Mesodermal cell (in vitro differentiated cells): Measurements from ENCODE around the gene PFDN6.
"Not testable (repeated sequence)": the region's sequence is repeated elsewhere in the genome, so short reads cannot be mapped to it uniquely, and the experiment has no call there.

ENCODE experiments used
- H3K27ac ChIP-seq: 2 replicates; pipeline ENCODE4 v1.7.0; 2013; ENCODE audit warnings: mild to moderate bottlenecking, low read depth, low read length, moderate library complexity; ENCODE audit not compliant: severe bottlenecking
- H3K36me3 ChIP-seq: 2 replicates; pipeline ENCODE4 v1.7.1; 2013; ENCODE audit warnings: mild to moderate bottlenecking, low read length, moderate library complexity; ENCODE audit not compliant: control insufficient read depth, insufficient read depth
- H3K4me1 ChIP-seq: one replicate; pipeline ENCODE4 v1.7.1; 2013; ENCODE audit warnings: mild to moderate bottlenecking, low read length; ENCODE audit not compliant: insufficient read depth, control insufficient read depth, poor library complexity, severe bottlenecking
- H3K4me3 ChIP-seq: 2 replicates; pipeline ENCODE4 v1.7.0; 2013; ENCODE audit warnings: low read length, control low read depth, mild to moderate bottlenecking; ENCODE audit not compliant: insufficient read depth, poor library complexity, severe bottlenecking; ENCODE audit errors: extremely low read depth
- H3K9me3 ChIP-seq: 2 replicates; pipeline ENCODE4 v1.7.1; 2013; ENCODE audit warnings: mild to moderate bottlenecking, low read length, moderate library complexity; ENCODE audit not compliant: control insufficient read depth
- WGBS, 2 experiments: methylation state at CpG; one replicate each; pipeline ENCODE4 v1.1.5; 2013; ENCODE audit warnings: missing lambda C conversion rate in 2 of 2; ENCODE audit not compliant: insufficient coverage in 2 of 2; 5-methylcytosine and 5-hydroxymethylcytosine counted together

The PFDN6 gene

DNA sequence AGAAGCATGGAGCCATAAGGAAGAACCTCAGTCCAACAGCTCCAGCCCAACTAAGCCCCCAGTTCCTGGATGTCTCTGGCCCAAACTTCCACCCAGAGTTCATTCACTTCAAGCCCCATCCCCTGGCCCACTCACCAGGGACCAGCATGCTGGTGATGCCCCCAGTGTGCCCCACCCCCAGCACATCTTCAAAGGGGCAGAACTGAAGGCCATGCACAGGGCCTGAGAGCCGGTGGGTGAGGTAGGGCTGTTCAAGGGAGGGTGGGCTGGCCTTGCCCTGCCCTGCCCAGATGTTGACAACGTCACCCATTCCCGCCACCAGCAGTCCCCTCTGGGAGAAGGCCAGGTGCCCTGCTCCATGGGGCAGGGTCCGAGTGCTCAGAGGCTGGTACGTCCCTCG, 8.9 kb upstream of the PFDN6 start:
- Histone ChIP-seq H3K4me1 (peaks cover 15% of the 10 kb centered on the region), H3K27ac (no peak overlapping the region), H3K36me3 (peaks cover 80% of the 10 kb centered on the region), H3K9me3 (no peaks in the 10 kb centered on the region), H3K4me3 (no peak overlapping the region)
- WGBS, 2 experiments: 94 to 98% methylated on average over 6 of the region's 6 CpGs

DNA sequence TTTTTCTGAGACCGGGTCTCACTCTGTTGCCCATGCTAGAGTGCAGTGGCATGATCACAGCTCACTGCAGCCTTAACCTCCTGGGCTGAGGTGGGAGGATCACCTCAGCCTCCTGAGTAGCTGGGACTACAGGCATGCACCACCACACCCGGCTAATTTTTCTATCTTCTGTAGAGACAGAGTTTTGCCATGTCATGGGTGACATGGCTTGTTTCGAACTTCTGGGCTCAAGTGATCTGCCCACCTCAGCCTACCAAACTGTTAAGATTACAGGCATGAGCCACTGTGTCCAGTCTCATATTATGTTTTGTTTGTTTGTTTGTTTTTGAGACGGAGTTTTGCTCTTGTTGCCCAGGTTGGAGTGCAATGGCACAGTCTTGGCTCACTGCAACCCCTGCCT, 4.2 kb upstream of the PFDN6 start:
- H3K9me3 ChIP-seq, H3K27ac ChIP-seq, H3K4me1 ChIP-seq, H3K4me3 ChIP-seq: not testable (repeated sequence)
- H3K36me3 ChIP-seq: peaks cover 69% of the 10 kb centered on the region
- 92 to 100% methylated on average over 2 to 3 of the region's 4 CpGs for WGBS, 2 experiments

DNA sequence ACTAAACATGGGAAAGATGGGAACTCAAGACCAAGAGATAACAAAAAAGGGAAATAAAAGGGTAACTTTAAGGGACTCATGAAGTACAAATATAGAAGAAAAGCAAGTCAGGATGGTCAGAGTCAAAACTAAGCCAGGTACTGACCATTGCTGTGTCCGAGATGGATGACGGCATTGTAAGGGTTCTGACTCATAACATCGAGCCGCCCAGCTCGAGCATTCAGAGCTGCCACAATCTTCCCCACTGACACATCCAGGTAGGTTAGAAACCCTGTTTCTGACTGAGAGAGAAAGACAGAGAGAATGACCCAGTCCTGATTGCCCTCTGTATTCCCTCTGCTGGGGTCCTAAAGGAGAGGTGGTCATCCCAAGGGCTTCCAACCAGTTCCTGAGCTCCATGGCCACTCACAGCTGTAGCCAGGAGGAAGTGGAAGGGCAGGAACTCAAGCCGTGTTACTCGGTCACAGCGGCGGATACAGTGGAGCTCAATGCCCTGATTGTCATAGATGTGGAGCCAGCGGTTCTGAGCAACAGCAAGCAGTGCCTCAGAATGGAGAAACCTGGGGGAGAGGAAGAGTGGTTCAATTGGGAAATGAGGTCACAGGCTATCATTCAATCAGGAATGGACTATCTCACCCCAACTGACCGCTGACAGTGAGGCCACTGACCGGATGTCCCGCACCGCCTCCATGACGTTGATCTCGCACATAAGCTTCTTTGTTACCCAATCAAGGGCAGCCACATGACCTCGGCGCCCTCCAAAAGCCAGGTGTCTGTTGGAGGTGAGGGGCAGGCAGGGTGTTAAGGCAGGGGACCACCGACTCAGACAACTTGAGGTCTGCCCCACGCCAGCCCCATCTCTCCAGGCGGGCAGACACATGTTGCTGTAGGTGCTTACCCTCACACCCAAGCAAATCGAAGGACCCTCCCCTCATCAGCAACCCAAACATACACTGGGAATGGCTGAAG, 2.2 kb upstream of the PFDN6 start:
- H3K36me3 ChIP-seq: peaks cover 68% of the 10 kb centered on the region

DNA sequence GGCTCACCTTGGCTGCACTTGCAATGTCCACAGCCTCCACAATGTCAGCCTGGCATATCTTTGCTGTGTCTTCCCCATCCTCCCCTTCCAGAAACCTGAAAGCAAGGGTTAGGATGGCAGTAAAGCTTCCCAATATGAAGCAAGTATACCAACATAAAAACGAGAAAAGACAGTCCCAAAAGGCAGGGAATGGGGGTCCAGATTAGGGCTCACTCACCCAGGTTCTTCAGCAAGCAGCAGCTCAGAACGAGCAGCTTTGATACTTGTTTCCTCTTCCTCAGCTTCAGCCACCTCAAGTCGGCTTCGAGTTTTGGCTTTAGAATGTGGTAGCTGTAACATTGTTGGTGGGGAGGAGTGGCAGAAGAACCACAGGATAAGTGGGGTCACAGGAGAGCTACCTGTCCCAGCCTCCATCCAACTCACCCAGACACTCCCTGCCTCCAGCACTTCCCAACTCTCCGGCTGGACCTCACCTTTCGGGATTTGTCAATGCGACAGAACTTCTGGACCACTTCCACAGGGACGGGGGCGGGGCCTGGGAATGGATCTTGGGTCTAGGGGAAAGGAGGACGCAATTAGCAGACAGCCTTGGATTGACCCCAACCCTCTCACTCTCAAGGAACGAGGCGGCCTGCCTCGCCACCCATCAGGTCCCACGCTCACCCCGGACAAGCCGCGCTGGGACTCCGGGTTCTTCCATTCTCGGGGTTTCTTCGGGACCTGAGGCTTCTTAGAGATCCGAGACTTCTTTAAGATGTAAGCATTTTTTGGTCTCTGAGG, 1.1 kb upstream of the PFDN6 start:
- 11 to 21% methylated on average over 9 to 12 of the region's 21 CpGs for WGBS, 2 experiments
- no peak overlapping the region for H3K27ac ChIP-seq
- peaks cover 16% of the 10 kb centered on the region for H3K4me1 ChIP-seq
- H3K36me3 ChIP-seq: peaks cover 70% of the 10 kb centered on the region
- peak overlapping the region; percentile 85 for H3K4me3 ChIP-seq
- no peaks in the 10 kb centered on the region for H3K9me3 ChIP-seq

More for the DNA sequence above, 2.2 kb upstream of the PFDN6 start:
- Histone ChIP-seq H3K9me3 (no peaks in the 10 kb centered on the region), H3K4me1 (peaks cover 16% of the 10 kb centered on the region), H3K27ac (no peak overlapping the region), H3K4me3 (no peak overlapping the region)
- WGBS, 2 experiments: 93 to 94% methylated on average over 12 to 18 of the region's 22 CpGs

DNA sequence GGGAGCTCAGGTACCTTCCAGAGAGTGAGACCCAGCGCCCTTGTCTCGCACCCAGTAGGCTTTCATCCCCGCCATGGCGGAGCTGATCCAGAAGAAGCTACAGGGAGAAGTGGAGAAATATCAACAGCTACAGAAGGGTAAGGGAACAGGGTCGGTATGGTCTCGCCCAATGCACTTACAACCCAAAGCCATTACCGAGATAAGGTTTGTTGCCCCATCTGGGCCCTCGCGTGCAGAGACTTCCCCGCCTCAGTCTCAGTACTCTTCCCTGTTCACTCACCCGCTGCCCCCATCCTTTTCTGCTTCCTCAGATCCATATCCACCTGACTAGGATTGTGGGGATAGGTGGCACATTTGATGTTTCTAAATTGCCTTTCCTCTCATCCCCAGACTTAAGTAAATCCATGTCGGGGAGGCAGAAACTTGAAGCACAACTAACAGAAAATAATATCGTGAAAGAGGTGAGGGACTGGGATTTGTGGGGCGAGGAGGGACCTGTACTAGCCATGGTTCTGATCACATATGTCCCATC, 449 bp downstream of the PFDN6 start:
- H3K36me3 ChIP-seq: peaks cover 69% of the 10 kb centered on the region

DNA sequence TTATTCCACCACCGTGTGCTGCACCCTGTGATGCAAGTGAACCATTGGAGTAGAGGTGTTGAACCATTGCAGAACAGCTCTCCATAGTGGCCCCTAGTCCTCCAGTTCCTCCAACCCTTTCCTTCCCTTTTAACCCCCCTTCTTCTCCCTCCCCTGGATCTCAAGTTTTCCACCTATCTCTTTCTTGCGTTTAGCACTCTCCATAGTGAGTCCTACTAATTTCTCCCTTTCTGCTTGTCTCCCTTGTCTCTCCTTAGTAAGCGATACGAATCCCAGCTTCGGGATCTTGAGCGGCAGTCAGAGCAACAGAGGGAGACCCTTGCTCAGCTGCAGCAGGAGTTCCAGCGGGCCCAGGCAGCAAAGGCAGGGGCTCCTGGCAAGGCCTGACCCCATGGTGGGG, 1.1 kb downstream of the PFDN6 start:
- Histone ChIP-seq H3K4me1 (peaks cover 16% of the 10 kb centered on the region), H3K27ac (no peak overlapping the region), H3K9me3 (no peaks in the 10 kb centered on the region), H3K36me3 (peaks cover 70% of the 10 kb centered on the region), H3K4me3 (peak overlapping the region; percentile 85)
- 65 to 88% methylated on average over 2 to 3 of the region's 7 CpGs for WGBS, 2 experiments

More for the DNA sequence above, 449 bp downstream of the PFDN6 start:
- peaks cover 16% of the 10 kb centered on the region for H3K4me1 ChIP-seq
- peak overlapping the region; percentile 85 for H3K4me3 ChIP-seq
- 0 to 3% methylated on average over 6 to 7 of the region's 14 CpGs for WGBS, 2 experiments
- H3K27ac ChIP-seq: no peak overlapping the region
- H3K9me3 ChIP-seq: no peaks in the 10 kb centered on the region

DNA sequence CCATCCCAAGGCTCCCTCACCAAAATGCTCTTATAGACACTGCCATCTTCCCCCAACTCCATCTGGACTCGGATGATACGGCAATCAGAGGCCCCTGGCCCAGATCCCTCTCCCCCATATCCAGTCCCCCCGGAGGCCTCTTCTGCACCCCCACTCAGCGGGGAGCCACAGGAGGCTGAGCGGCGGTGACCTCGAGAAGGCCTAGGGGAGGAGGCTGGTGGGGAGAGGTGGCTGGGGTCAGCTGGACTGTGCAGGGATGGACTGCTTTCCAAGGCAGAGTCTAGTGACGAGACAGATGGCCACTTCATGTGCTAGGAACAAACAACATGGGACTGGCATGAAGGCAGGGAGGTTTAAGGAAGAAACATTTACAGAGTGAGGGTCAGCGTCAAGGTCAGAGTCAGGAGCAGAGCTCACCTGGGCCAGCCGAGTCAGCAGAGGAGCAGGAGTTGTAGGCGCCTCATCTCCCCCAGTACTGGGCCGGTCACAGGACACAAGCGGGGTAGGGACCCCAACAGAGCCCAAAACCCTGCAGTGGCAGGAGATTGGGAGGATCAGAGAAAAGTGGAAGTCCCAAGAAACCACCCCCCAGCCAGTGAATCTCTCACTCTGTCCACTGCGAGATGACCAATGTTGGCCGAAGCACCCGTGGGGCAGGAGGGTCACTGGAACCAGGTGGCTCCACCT, 3.7 kb downstream of the PFDN6 start:
- Histone ChIP-seq H3K36me3 (peaks cover 56% of the 10 kb centered on the region), H3K27ac (no peak overlapping the region), H3K4me1 (peaks cover 16% of the 10 kb centered on the region), H3K9me3 (no peaks in the 10 kb centered on the region), H3K4me3 (no peak overlapping the region)
- WGBS, 2 experiments: 89 to 92% methylated on average over 7 to 10 of the region's 16 CpGs

DNA sequence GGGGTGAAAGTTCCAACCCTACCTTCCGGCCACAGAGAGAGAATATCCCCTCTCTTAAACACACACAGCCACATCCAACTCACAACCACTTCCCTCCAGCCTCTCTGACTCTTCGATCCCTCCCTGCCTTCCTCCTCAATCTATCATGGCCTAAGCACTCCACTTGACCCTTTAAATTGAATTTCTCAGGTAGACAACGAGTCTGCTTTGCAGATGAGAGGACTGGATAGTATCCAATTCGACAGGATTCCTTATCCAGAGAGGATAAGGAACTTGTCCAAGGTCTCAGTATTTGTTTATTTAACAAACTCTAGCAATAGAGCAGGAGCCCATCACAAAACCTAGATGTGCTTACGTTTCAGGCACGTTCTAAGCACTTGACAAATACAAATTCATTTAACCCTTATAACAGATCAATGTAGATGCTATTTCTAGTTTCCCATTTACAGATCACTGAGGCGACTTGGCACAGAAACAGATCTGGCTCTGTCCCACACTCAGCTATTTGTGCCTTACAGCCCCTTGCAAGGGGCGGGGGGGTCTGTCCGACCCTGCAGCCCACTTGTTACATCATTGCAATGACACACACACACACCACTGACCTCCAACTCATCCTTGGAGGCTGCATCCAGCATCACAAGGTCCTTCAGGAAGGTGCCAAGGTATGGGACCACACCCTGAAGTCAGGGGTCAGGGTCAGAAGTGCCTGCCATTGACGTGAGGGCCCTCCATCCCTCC, 4.9 kb downstream of the PFDN6 start:
- Histone ChIP-seq H3K4me3 (no peak overlapping the region), H3K36me3 (peaks cover 56% of the 10 kb centered on the region), H3K4me1 (peaks cover 14% of the 10 kb centered on the region), H3K27ac (no peak overlapping the region), H3K9me3 (no peaks in the 10 kb centered on the region)
- 92 to 93% methylated on average over 7 to 10 of the region's 10 CpGs for WGBS, 2 experiments

DNA sequence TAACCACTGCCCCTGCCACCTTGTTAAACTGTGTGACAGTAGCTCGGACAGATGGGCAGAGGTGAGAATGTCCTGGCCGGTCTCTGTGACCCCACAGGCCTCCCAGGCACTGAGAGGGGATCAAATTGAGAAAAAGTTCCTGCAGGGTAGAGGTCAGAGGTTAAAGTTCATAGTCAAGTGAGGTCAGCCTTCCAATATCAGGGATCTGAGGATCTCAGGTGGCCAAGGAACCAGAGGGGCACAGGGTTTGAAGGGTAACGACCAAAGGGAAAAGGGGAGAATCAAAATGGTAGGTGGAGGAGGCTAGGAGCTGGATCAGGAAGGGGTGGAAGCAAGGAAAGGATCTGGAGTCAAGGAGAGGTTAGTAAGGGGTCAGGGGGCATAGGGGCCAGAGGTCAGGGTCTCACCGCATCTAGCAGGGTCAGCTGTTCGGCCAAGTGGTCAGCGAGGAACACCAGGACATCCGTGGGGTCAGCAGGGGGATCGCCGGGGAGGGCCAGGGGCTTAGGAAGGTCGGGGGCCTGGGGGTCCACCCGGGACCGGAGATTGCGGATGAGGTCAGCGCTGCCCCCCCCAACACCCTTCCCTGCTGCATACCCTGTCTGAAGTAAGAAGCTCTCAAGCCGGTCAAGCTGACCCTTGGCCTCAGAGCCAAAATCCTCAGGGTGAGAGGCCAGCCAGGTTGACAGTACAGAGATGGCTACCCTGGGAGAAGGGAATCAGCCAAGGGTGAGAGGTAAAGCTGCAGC, 6.4 kb downstream of the PFDN6 start:
- Histone ChIP-seq H3K27ac (no peak overlapping the region), H3K9me3 (no peaks in the 10 kb centered on the region), H3K4me1 (peaks cover 6% of the 10 kb centered on the region), H3K36me3 (peaks cover 52% of the 10 kb centered on the region), H3K4me3 (no peak overlapping the region)
- WGBS, 2 experiments: 91 to 95% methylated on average over 8 of the region's 15 CpGs
